ENCODE data around the gene ELMOD3. TPM values are rescaled to one million over a fixed set of nuclear protein-coding genes. Genes with fewer than 3 reads are reported as not detected.
"Not testable (repeated sequence)": the region's sequence is repeated elsewhere in the genome, so short reads cannot be mapped to it uniquely, and the experiment has no call there.

Gene ELMOD3
- total RNA-seq, 1 experiment from 2014 or later: 22.3 TPM

GRCh38 chr2:85369500-85369899 lies 14.9 kb downstream of the ELMOD3 start:
- DNase-seq (ENCODE audit: low read depth in 1 of 2, low spot score in 2 of 2): peak in 1 of 2 experiments; percentile 28
- H3K4me3 ChIP-seq: no peak overlapping the region
- H3K9me3 ChIP-seq (replicated peaks): peaks cover 2% of the 10 kb centered on the region; the same call in 1 of the 2 replicates
- peaks cover 19% of the 10 kb centered on the region for H3K4me1 ChIP-seq (replicated peaks)
- H3K27me3 ChIP-seq (replicated peaks): no peaks in the 10 kb centered on the region
- peaks cover 16% of the 10 kb centered on the region for H3K36me3 ChIP-seq
- no peak overlapping the region for H3K27ac ChIP-seq

GRCh38 chr2:85371045-85371444 lies 16.5 kb downstream of the ELMOD3 start:
- Histone ChIP-seq H3K4me1 (replicated peaks) (peaks cover 35% of the 10 kb centered on the region), H3K27me3 (replicated peaks) (no peaks in the 10 kb centered on the region), H3K27ac (no peak overlapping the region), H3K36me3 (peaks cover 19% of the 10 kb centered on the region), H3K9me3 (replicated peaks) (peaks cover 3% of the 10 kb centered on the region; the same call in 1 of the 2 replicates), H3K4me3 (no peak overlapping the region)
- no peak for DNase-seq (ENCODE audit: low read depth in 1 of 2, low spot score in 2 of 2)

- Histone ChIP-seq H3K4me3 (no peak overlapping the region), H3K4me1 (replicated peaks) (peaks cover 39% of the 10 kb centered on the region), H3K27me3 (replicated peaks) (no peaks in the 10 kb centered on the region), H3K27ac (peak overlapping the region; percentile 70), H3K36me3 (peaks cover 40% of the 10 kb centered on the region), H3K9me3 (replicated peaks) (0 out of 2 replicates have a peak, but pooled peaks cover 3% of the 10 kb centered on the region)
- peak in 1 of 2 experiments; percentile 77 for DNase-seq (ENCODE audit: low read depth in 1 of 2, low spot score in 2 of 2)
These were observed 21.9 kb downstream of the ELMOD3 start for GRCh38 chr2:85376291-85377065.

- no peaks in the 10 kb centered on the region for H3K27me3 ChIP-seq (replicated peaks)
- H3K4me3 ChIP-seq: no peak overlapping the region
- H3K4me1 ChIP-seq (replicated peaks): peaks cover 39% of the 10 kb centered on the region
- peak overlapping the region; percentile 70 for H3K27ac ChIP-seq
- no peak for DNase-seq (ENCODE audit: low read depth in 1 of 2, low spot score in 2 of 2)
- H3K9me3 ChIP-seq (replicated peaks): 0 out of 2 replicates have a peak, but pooled peaks cover 3% of the 10 kb centered on the region
- peaks cover 43% of the 10 kb centered on the region for H3K36me3 ChIP-seq
These were observed 22.5 kb downstream of the ELMOD3 start for GRCh38 chr2:85377083-85377482.

GRCh38 chr2:85378257-85378656 lies 23.7 kb downstream of the ELMOD3 start:
- no peak overlapping the region for H3K27ac ChIP-seq
- H3K9me3 ChIP-seq (replicated peaks): 0 out of 2 replicates have a peak, but pooled peaks cover 3% of the 10 kb centered on the region
- H3K4me1 ChIP-seq (replicated peaks): peaks cover 46% of the 10 kb centered on the region
- peaks cover 43% of the 10 kb centered on the region for H3K36me3 ChIP-seq
- no peak for DNase-seq (ENCODE audit: low read depth in 1 of 2, low spot score in 2 of 2)
- no peaks in the 10 kb centered on the region for H3K27me3 ChIP-seq (replicated peaks)
- no peak overlapping the region for H3K4me3 ChIP-seq

- no peak for DNase-seq (ENCODE audit: low read depth in 1 of 2, low spot score in 2 of 2)
- no peak overlapping the region for H3K27ac ChIP-seq
- H3K4me3 ChIP-seq: no peak overlapping the region
- H3K4me1 ChIP-seq (replicated peaks): peaks cover 39% of the 10 kb centered on the region
- H3K36me3 ChIP-seq: peaks cover 54% of the 10 kb centered on the region
- no peaks in the 10 kb centered on the region for H3K27me3 ChIP-seq (replicated peaks)
- H3K9me3 ChIP-seq (replicated peaks): no peaks in the 10 kb centered on the region
These were observed 25.5 kb downstream of the ELMOD3 start for GRCh38 chr2:85380048-85380447.

GRCh38 chr2:85383151-85383550 lies 28.6 kb downstream of the ELMOD3 start:
- Histone ChIP-seq H3K36me3 (peaks cover 66% of the 10 kb centered on the region), H3K4me1 (replicated peaks) (peaks cover 12% of the 10 kb centered on the region), H3K27ac (peak overlapping the region; percentile 53)
- H3K9me3 ChIP-seq (replicated peaks); H3K27me3 ChIP-seq (replicated peaks); H3K4me3 ChIP-seq: not testable (repeated sequence)
- DNase-seq (ENCODE audit: low read depth in 1 of 2, low spot score in 2 of 2): peak in 1 of 2 experiments; percentile 33

- Histone ChIP-seq H3K4me3 (no peak overlapping the region), H3K4me1 (replicated peaks) (peaks cover 12% of the 10 kb centered on the region), H3K27me3 (replicated peaks) (no peaks in the 10 kb centered on the region), H3K36me3 (peaks cover 62% of the 10 kb centered on the region), H3K9me3 (replicated peaks) (no peaks in the 10 kb centered on the region), H3K27ac (no peak overlapping the region)
- DNase-seq (ENCODE audit: low read depth in 1 of 2, low spot score in 2 of 2): no peak
These were observed 29.3 kb downstream of the ELMOD3 start for GRCh38 chr2:85383850-85384249.

- Histone ChIP-seq H3K9me3 (replicated peaks) (no peaks in the 10 kb centered on the region), H3K36me3 (peaks cover 58% of the 10 kb centered on the region), H3K4me3 (no peak overlapping the region), H3K4me1 (replicated peaks) (peaks cover 12% of the 10 kb centered on the region), H3K27ac (no peak overlapping the region), H3K27me3 (replicated peaks) (no peaks in the 10 kb centered on the region)
- DNase-seq (ENCODE audit: low read depth in 1 of 2, low spot score in 2 of 2): no peak
These were observed 31.2 kb downstream of the ELMOD3 start for GRCh38 chr2:85385746-85386145.

- Histone ChIP-seq H3K36me3 (peaks cover 62% of the 10 kb centered on the region), H3K4me1 (replicated peaks) (peaks cover 17% of the 10 kb centered on the region), H3K4me3 (no peak overlapping the region), H3K27ac (no peak overlapping the region), H3K9me3 (replicated peaks) (no peaks in the 10 kb centered on the region), H3K27me3 (replicated peaks) (no peaks in the 10 kb centered on the region)
- no peak for DNase-seq (ENCODE audit: low read depth in 1 of 2, low spot score in 2 of 2)
These were observed 33.2 kb downstream of the ELMOD3 start for GRCh38 chr2:85387754-85388153.

GRCh38 chr2:85388878-85389538 lies 34.4 kb downstream of the ELMOD3 start:
- no peak overlapping the region for H3K4me3 ChIP-seq
- H3K9me3 ChIP-seq (replicated peaks): no peaks in the 10 kb centered on the region
- H3K4me1 ChIP-seq (replicated peaks): peaks cover 16% of the 10 kb centered on the region
- H3K27me3 ChIP-seq (replicated peaks): no peaks in the 10 kb centered on the region
- DNase-seq (ENCODE audit: low read depth in 1 of 2, low spot score in 2 of 2): no peak
- peaks cover 53% of the 10 kb centered on the region for H3K36me3 ChIP-seq
- no peak overlapping the region for H3K27ac ChIP-seq

GRCh38 chr2:85390941-85391669 lies 36.5 kb downstream of the ELMOD3 start:
- Histone ChIP-seq H3K4me3 (no peak overlapping the region), H3K27ac (no peak overlapping the region), H3K36me3 (peaks cover 35% of the 10 kb centered on the region), H3K4me1 (replicated peaks) (peaks cover 21% of the 10 kb centered on the region), H3K9me3 (replicated peaks) (no peaks in the 10 kb centered on the region), H3K27me3 (replicated peaks) (no peaks in the 10 kb centered on the region)
- DNase-seq (ENCODE audit: low read depth in 1 of 2, low spot score in 2 of 2): no peak

- no peaks in the 10 kb centered on the region for H3K9me3 ChIP-seq (replicated peaks)
- no peaks in the 10 kb centered on the region for H3K27me3 ChIP-seq (replicated peaks)
- no peak overlapping the region for H3K27ac ChIP-seq
- no peak for DNase-seq (ENCODE audit: low read depth in 1 of 2, low spot score in 2 of 2)
- no peak overlapping the region for H3K4me3 ChIP-seq
- peaks cover 18% of the 10 kb centered on the region for H3K36me3 ChIP-seq
- peaks cover 21% of the 10 kb centered on the region for H3K4me1 ChIP-seq (replicated peaks)
These were observed 39.3 kb downstream of the ELMOD3 start for GRCh38 chr2:85393836-85394235.
